Measurements from ENCODE around the gene FBXL17. TPM values are rescaled to one million over a fixed set of nuclear protein-coding genes. Genes with fewer than 3 reads are reported as not detected.
"Not testable (repeated sequence)": the region's sequence is repeated elsewhere in the genome, so short reads cannot be mapped to it uniquely, and the experiment has no call there.

Gene FBXL17
- total RNA-seq, 4 donors from 2014 or later = 16.1 to 31.8 (median 18.8) TPM

DNA sequence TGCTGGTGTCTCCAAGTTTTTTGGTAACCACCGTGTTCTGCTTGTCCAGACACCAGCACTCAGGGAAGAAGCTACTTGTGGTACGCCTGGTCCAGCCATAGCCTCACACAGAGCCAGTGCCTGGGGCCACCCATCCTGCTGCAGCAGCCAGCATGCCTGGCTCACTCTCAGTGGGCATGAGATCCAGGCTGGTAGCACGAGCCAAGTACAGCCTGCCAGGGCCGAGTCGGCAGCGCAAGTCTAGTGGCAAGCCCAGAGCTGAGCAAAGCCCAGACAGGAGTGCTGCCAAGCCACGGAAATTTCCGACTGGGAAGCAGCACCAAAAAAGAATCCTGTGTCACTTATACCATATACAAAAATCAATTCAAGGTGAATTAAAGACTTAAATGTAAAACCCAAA lies 36.3 kb upstream of the FBXL17 start:
- 19 to 36% methylated on average over 8 of the region's 8 CpGs for WGBS, 2 donors
- peak in 1 of 2 donors; percentile 16 for DNase-seq (ENCODE audit: low spot score in 2 of 2)
- intact Hi-C loops (cut with DNase I; ENCODE audit: low total_unique reads) = no loop called here
- no peak overlapping the region for H3K4me3 ChIP-seq (ENCODE audit: low read depth, poor library complexity, severe bottlenecking)
- TF ChIP-seq, protein P1, sequence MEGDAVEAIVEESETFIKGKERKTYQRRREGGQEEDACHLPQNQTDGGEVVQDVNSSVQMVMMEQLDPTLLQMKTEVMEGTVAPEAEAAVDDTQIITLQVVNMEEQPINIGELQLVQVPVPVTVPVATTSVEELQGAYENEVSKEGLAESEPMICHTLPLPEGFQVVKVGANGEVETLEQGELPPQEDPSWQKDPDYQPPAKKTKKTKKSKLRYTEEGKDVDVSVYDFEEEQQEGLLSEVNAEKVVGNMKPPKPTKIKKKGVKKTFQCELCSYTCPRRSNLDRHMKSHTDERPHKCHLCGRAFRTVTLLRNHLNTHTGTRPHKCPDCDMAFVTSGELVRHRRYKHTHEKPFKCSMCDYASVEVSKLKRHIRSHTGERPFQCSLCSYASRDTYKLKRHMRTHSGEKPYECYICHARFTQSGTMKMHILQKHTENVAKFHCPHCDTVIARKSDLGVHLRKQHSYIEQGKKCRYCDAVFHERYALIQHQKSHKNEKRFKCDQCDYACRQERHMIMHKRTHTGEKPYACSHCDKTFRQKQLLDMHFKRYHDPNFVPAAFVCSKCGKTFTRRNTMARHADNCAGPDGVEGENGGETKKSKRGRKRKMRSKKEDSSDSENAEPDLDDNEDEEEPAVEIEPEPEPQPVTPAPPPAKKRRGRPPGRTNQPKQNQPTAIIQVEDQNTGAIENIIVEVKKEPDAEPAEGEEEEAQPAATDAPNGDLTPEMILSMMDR (IDR thresholded peaks at IDR 0.05) = no peak
- TF ChIP-seq POLR2A (IDR thresholded peaks at IDR 0.05) = no peak

DNA sequence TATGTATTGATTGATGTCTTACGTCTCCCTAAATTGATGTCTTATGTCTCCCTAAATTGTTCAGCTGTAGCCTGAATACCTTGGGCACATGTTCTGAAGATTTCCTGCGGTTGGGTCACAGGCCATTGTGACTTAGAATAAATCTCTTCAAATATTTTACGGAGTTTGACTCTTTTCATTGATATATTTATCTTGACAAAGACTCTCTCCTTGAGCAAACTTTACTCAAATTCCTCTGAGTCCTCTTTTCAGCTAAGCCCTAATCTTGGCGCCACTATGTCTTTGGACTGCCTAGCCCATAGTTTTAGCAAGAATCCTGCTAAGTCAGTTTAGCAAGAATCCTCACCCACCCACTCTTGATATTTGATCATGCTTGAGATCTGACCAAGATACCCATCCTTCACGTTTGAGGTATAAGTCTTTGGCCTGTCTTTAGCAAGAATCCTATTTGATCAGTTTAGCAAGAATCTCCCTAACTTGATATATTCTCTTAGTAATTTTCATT lies 35.3 kb upstream of the FBXL17 start:
- no peak overlapping the region for H3K4me3 ChIP-seq (ENCODE audit: low read depth, poor library complexity, severe bottlenecking)
- WGBS, 2 donors = 84 to 89% methylated on average over 5 of the region's 5 CpGs
- DNase-seq (ENCODE audit: low spot score in 2 of 2) = no peak
- TF ChIP-seq POLR2A (IDR thresholded peaks at IDR 0.05) = no peak
- TF ChIP-seq, protein P1 (IDR thresholded peaks at IDR 0.05) = no peak
- intact Hi-C loops (cut with DNase I; ENCODE audit: low total_unique reads) = no loop called here

- intact Hi-C loops (cut with DNase I; ENCODE audit: low total_unique reads) = no loop called here
- H3K4me3 ChIP-seq (ENCODE audit: low read depth, poor library complexity, severe bottlenecking) = no peak overlapping the region
- no peak for TF ChIP-seq POLR2A (IDR thresholded peaks at IDR 0.05)
- TF ChIP-seq, protein P1 (IDR thresholded peaks at IDR 0.05) = no peak
- no peak for DNase-seq (ENCODE audit: low spot score in 2 of 2)
Observed at GRCh38 chr5:108415726-108416125, 33.8 kb upstream of the FBXL17 start.

DNA sequence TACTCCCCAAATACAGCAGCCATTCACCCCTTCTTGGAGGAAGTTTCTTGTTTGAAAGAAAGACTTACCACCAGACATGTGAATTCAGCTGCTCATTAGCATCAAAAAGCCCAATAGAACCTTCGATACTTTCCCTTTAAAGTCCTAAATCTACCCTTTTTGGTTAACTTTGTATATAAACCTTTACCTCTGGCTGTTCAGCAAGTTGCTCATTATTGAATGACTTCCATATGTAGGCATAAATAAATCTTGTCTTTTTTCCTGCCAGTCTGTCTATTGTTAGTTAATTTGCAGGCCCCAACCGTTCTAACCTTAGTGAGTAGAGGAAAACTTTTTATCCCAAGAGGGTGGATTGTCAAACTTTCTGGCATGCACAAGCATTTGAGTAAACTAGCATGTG lies 27.9 kb upstream of the FBXL17 start:
- 47 to 48% methylated on average over 2 of the region's 2 CpGs for WGBS, 2 donors
- TF ChIP-seq, protein P1 (IDR thresholded peaks at IDR 0.05) = no peak
- no peak for TF ChIP-seq POLR2A (IDR thresholded peaks at IDR 0.05)
- H3K4me3 ChIP-seq (ENCODE audit: low read depth, poor library complexity, severe bottlenecking) = no peak overlapping the region
- no peak for DNase-seq (ENCODE audit: low spot score in 2 of 2)
- intact Hi-C loops (cut with DNase I; ENCODE audit: low total_unique reads) = no loop called here

- intact Hi-C loops (cut with DNase I; ENCODE audit: low total_unique reads); DNase-seq (ENCODE audit: low spot score in 2 of 2); H3K4me3 ChIP-seq (ENCODE audit: low read depth, poor library complexity, severe bottlenecking): not testable (repeated sequence)
- WGBS, 2 donors = 94 to 96% methylated on average over 3 of the region's 3 CpGs
Observed at GRCh38 chr5:108405201-108405600, 23.3 kb upstream of the FBXL17 start.

GRCh38 chr5:108398964-108399363 lies 17.1 kb upstream of the FBXL17 start:
- TF ChIP-seq, protein P1 (IDR thresholded peaks at IDR 0.05) = no peak
- TF ChIP-seq POLR2A (IDR thresholded peaks at IDR 0.05) = no peak
- DNase-seq (ENCODE audit: low spot score in 2 of 2) = no peak
- no peak overlapping the region for H3K4me3 ChIP-seq (ENCODE audit: low read depth, poor library complexity, severe bottlenecking)
- intact Hi-C loops (cut with DNase I; ENCODE audit: low total_unique reads) = no loop called here
- 69 to 79% methylated on average over 6 of the region's 6 CpGs for WGBS, 2 donors

- DNase-seq (ENCODE audit: low spot score in 2 of 2); intact Hi-C loops (cut with DNase I; ENCODE audit: low total_unique reads); H3K4me3 ChIP-seq (ENCODE audit: low read depth, poor library complexity, severe bottlenecking): not testable (repeated sequence)
- WGBS, 2 donors = 93 to 94% methylated on average over 5 of the region's 5 CpGs
Observed at GRCh38 chr5:108396837-108397236, 14.9 kb upstream of the FBXL17 start.
